Activated naive CD4-positive, alpha-beta T cell treated with anti-CD3 and anti-CD28 coated beads, Interleukin-2, amount 50 U/mL, for 16 hours (primary cell): Measurements from ENCODE around the gene DTX1.

Experiments used
- DNase-seq: peaks from one replicate; pipeline ENCODE4 v3.0.0-alpha.2; 2020

DTX1 gene

GRCh38 chr12:113072136-113072535, 15.6 kb downstream of the DTX1 start:
- DNase-seq, result no peak

DNA sequence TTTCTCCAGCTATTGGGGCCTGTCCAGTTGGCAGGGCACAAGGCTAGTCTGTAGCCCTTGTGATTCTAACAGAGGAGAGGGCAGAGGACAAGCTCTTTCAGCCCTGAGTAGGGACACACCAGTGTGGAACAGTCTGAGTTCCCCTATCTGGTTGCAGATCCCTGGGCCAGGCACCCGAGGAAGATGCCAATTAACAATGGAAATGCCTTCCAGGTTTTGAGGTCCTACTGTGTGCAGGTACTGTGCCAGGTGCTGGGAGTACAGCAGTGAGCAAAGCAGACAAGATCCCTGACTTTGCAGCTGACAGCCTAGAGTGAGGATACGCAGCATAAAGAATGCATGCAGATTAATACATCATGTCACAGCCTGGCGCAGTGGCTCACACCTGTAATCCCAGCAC, 17.1 kb downstream of the DTX1 start:
- DNase-seq, result no peak

GRCh38 chr12:113075137-113075683, 18.7 kb downstream of the DTX1 start:
- DNase-seq, result no peak

- no peak for DNase-seq
Observed at GRCh38 chr12:113077057-113077858, 20.7 kb downstream of the DTX1 start.

GRCh38 chr12:113077859-113078255, 21.3 kb downstream of the DTX1 start:
- no peak for DNase-seq

GRCh38 chr12:113081873-113082272, 25.3 kb downstream of the DTX1 start:
- DNase-seq, result no peak

- no peak for DNase-seq
Observed at GRCh38 chr12:113082486-113083148, 26.1 kb downstream of the DTX1 start.

DNA sequence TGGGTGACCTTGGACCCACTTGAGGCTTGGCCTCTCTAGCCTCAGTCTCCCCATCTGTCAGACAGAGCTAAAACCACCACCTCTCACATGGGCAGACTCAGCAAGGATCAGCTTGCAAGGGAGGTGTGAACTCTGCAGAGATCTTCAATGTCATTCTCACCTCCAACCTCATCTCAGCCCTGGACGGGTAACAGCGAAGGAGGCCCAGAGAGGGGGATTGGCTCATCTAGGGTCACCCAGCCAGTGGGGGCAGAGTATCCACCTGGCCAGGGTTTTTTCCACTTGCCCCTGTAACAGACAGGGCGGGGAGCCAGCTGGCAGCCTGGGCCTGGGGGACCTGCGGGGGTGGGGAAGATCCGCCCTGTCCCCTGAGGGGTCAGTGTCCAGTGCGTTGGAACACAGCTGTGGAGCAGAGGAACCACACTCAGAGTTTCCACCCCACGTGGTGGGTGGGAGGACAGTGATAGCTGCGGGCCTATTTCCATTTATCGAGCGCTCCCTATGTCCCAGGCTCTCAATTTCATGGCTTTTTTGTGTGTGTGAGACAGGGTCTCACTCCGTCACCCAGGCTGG, 27.4 kb downstream of the DTX1 start:
- no peak for DNase-seq

- peak; percentile 23 for DNase-seq
Observed at GRCh38 chr12:113086249-113087164, 30.0 kb downstream of the DTX1 start.

DNA sequence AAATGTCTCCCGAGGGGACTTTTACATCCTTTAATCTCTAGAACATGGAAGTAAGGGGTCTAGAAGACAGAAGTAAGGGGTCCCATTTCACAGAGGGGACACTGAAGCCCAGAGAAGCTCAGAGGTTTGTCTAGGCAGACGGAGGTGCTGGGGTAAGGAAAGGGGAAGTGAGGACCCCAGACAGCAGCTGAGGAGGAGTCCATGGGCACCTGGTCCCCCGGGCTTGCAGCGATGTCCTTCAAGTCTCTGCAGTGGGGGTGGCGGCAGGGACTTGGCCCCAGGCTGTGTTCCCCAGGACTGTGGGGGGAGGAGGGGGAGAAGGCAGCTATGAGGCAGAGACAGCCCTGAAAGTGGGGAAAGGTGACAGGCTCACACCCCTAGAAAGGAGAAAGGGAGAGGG, 30.7 kb downstream of the DTX1 start:
- no peak for DNase-seq

DNA sequence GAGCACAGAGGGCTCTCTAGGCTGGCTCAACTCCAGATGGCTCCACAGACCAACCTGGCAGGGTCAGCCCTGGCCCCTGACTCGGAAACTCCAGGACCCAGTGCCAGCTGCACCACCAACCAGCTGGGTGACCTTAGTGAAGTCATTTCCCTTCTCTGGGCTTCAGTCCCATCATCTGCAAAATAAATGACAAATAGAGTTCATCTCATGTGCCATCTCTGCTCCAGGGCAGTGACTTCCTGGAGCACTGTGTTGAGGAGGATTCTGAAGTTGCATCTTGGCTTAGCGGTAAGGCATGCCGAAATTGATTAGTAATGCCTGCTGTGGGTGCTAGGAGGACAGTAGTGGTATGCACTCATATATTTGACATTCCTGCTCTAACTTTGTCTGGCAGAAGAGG, 31.5 kb downstream of the DTX1 start:
- no peak for DNase-seq

GRCh38 chr12:113088971-113089756, 32.6 kb downstream of the DTX1 start:
- DNase-seq, result peak; percentile 52

GRCh38 chr12:113089839-113090238, 33.3 kb downstream of the DTX1 start:
- no peak for DNase-seq

DNA sequence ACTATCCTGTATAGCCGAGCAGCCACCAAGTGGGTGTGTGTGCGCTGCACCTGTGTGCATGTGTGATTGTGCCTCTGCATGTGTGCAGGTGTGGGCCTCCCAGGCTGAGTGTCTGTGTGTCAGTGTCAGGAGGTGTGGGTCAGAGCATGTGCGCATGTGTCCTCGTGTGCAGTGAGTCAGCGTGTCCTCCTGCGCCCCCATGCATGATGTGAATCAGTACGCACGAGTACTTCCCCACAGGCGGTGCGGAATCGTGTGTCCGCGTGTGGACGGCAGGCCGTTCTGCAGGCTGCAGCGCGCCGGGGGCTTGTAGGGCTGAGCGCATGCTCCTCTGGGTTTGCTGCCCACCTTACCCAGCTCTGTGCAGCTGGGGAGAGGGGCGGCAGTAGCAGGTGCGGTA, 34.2 kb downstream of the DTX1 start:
- no peak for DNase-seq

- no peak for DNase-seq
Observed at GRCh38 chr12:113091506-113091905, 35.0 kb downstream of the DTX1 start.

DNA sequence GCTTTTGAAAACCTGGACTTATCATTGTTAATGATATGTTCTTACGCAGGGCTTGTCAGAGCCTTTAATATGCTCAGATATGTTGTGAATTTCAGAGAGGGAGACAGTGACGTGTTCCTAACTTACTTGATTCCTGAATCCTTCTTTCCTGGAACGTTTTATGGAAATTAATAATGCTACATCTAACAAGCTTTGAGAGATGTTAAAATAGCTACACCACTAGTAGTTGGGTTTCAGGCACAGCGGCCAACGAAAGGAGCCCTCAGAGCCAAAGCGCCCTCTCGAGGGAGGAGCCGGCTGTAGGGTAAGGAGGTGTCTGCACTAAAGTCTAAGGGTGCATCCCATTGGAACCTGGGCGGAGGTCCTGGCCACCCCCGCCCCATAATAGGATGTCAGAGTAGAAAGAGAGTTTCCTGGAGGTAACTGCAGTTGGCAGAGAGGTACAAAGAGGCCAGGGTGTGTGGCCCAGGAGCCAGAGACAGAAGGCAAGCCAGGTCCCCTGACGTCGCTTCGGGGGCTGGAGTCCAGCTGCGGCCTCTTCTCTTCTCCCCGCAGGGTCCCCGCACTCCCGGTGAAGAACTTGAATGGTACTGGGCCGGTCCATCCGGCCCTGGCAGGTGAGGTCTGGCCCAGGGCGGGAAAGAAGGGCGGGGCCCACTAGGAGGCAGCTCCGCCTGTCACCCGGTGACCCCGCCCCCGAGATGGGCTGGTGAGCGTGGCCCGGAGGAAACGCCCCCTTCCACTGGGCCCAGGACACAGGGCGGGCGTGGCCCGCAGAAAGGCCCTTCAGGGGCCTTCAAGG, 36.3 kb downstream of the DTX1 start:
- DNase-seq, result no peak

DNA sequence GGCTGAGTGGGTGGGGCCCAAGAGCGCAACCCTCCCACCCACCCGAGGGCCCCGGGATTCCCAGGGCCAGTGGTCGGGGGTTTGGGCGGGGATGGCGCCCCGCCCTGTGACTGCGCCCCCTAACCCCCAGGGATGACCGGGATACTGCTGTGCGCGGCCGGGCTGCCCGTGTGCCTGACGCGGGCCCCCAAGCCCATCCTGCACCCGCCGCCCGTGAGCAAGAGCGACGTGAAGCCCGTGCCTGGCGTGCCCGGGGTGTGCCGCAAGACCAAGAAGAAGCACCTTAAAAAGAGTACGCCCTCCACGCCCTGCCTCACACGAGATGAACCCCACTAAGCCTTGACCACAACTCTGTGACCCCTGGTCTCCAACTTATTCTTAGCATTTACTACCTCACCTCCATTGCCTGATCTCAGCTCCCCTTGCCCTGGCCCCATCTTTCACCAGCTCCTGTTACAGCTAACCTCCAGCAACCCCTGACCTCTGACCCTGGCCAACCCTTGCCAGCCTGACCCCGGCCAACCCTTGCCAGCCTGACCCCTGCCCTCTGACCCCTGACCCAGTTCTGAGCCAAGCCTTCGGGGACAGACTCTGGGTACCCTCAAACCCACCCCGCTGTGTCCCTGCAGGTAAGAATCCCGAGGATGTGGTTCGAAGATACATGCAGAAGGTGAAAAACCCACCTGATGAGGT, 37.0 kb downstream of the DTX1 start:
- DNase-seq, result no peak

- DNase-seq, result no peak
Observed at GRCh38 chr12:113094738-113095137, 38.2 kb downstream of the DTX1 start.

- no peak for DNase-seq
Observed at GRCh38 chr12:113095405-113095804, 38.9 kb downstream of the DTX1 start.

DNA sequence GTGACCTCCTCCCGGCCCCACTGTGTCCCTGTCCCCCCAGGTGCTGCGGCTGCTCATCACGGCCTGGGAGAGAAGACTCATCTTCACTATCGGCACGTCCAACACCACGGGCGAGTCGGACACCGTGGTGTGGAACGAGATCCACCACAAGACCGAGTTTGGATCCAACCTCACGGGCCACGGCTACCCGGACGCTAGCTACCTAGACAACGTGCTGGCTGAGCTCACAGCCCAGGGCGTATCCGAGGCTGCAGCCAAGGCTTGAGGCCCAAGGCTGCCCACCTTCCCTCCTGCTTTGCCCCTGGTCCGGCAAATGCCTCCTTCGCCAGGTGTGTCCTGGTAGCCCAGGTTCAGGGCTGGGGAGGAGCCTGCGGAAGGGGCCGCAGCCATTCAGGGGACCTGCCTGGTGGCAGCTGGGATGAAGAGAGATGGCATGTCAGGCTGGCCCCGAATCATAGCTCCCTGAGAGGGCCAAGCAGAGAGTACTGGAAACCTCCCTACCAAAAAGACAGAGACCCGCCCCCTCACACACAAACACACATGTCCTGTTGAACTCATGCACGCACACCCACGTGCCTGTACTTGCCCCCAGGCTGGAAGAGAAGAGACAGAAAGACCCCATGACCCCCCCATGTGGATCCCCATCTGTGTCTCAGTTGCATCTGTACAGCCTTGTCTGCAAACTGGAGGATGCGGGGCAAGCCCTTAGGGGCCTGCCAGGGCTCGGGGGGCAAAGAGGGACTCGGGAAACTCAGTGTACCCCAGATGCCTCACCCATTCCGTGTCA, 40.3 kb downstream of the DTX1 start:
- DNase-seq, result no peak
